Panc1 (cell line): ENCODE results near the gene PAQR4. TPM values are rescaled to one million over a fixed set of nuclear protein-coding genes. Genes with fewer than 3 reads are reported as not detected.

Source experiments
- ATAC-seq: fragments of 200-7000 bp; cut with Tn5 transposase; 2 replicates; pipeline ENCODE4 v1.9.1; 2020; ENCODE audit warnings: mild to moderate bottlenecking, moderate library complexity
- BruUV-seq: library from RNA; stranded (reverse); fragments of 400-500 nt; replicated peaks from 2 replicates; lab custom pipeline; 2021; lab: Mats Ljungman, UMichigan
- CTCF ChIA-PET: fragments of 300-600 bp; sonication (Branson Sonifier 250); formaldehyde crosslinking; loops from one replicate; lab custom pipeline; 2022; ENCODE audit warnings: antibody characterized with exemption; lab: Charles Lee
- POLR2A ChIA-PET: fragments of 300-600 bp; sonication (Branson Sonifier 250); formaldehyde crosslinking; loops from one replicate; lab custom pipeline; 2022; ENCODE audit warnings: antibody characterized with exemption; lab: Charles Lee
- DNase-seq: peaks from one replicate; pipeline ENCODE4 v3.0.0-alpha.2; 2010; ENCODE audit warnings: low read depth, low spot score
- H3K27ac ChIP-seq: 2 replicates; pipeline ENCODE4 v1.5.1; 2011; ENCODE audit warnings: mild to moderate bottlenecking, low read length, inconsistent platforms
- H3K27me3 ChIP-seq: fragments of 200-500 bp; sonication (Bioruptor generic); 2 replicates; pipeline ENCODE4 v1.6.0; 2014; ENCODE audit warnings: low read length, inconsistent platforms; ENCODE audit not compliant: control insufficient read depth, insufficient read depth
- H3K36me3 ChIP-seq: fragments of 200-500 bp; sonication (Bioruptor generic); 2 replicates; pipeline ENCODE4 v1.5.1; 2014; ENCODE audit warnings: inconsistent platforms, mild to moderate bottlenecking, low read length, moderate library complexity; ENCODE audit not compliant: control insufficient read depth, insufficient read depth
- H3K4me1 ChIP-seq: 2 replicates; pipeline ENCODE4 v1.5.1; 2011; ENCODE audit warnings: inconsistent platforms, mild to moderate bottlenecking, low read length, moderate library complexity; ENCODE audit not compliant: control insufficient read depth, insufficient read depth
- H3K4me3 ChIP-seq, 2 experiments: 2 replicates each; pipeline ENCODE4 v1.5.1; 2011 to 2012; ENCODE audit warnings: low read depth in 2 of 2, low read length in 2 of 2, mild to moderate bottlenecking in 2 of 2, inconsistent platforms in 1 of 2, moderate library complexity in 1 of 2
- H3K9me3 ChIP-seq: fragments of 200-500 bp; sonication (Bioruptor generic); 2 replicates; pipeline ENCODE4 v1.5.1; 2014; ENCODE audit warnings: low read depth, mild to moderate bottlenecking, inconsistent platforms, low read length, moderate library complexity; ENCODE audit not compliant: control insufficient read depth, insufficient read depth
- POLR2AphosphoS5 ChIP-seq: IDR thresholded peaks from 2 replicates; pipeline ENCODE4 v1.6.1; 2012; ENCODE audit warnings: mild to moderate bottlenecking, low read depth, low read length, moderate library complexity
- REST ChIP-seq, 2 experiments: IDR thresholded peaks; 2 replicates each; pipeline ENCODE4 v1.6.1; 2011 to 2012; ENCODE audit warnings: low read depth in 2 of 2, control low read depth in 1 of 2, low read length in 1 of 2, mild to moderate bottlenecking in 1 of 2, moderate library complexity in 1 of 2; ENCODE audit not compliant: insufficient read depth in 1 of 2
- SIN3A ChIP-seq: IDR thresholded peaks from 2 replicates; pipeline ENCODE4 v1.6.1; 2012; ENCODE audit warnings: low read depth, mild to moderate bottlenecking, low read length, moderate library complexity, borderline replicate concordance; ENCODE audit not compliant: insufficient read depth
- TCF7L2 ChIP-seq: IDR thresholded peaks from 2 replicates; pipeline ENCODE4 v1.6.1; 2011; ENCODE audit warnings: mild to moderate bottlenecking, low read depth, low read length, inconsistent platforms
- in situ Hi-C: cut with HindIII; loops from 2 replicates; pipeline ENCODE4 v1.10.0; 2016; ENCODE audit warnings: low sequenced_read_pairs, low pct_unique_long_range_greater_than_20kb
- intact Hi-C: fragments of 100-400 bp; cut with micrococcal nuclease; formaldehyde crosslinking; loops from one replicate; pipeline ENCODE4 v1.10.0; 2022; ENCODE audit not compliant: unreplicated experiment
- total RNA-seq: library from RNA; stranded (reverse); gene quantifications from one replicate; pipeline ENCODE4 v1.2.1, GENCODE V29; 2021; ENCODE audit not compliant: unreplicated experiment
- TF ChIP-seq, protein P1 (sequence below): fragments of 450-650 bp; IDR thresholded peaks from 2 replicates; pipeline ENCODE4 v1.5.1; 2017; ENCODE audit warnings: mild to moderate bottlenecking

The PAQR4 gene
- total RNA-seq, 1 experiment from 2014 or later, result 51.8 TPM

DNA sequence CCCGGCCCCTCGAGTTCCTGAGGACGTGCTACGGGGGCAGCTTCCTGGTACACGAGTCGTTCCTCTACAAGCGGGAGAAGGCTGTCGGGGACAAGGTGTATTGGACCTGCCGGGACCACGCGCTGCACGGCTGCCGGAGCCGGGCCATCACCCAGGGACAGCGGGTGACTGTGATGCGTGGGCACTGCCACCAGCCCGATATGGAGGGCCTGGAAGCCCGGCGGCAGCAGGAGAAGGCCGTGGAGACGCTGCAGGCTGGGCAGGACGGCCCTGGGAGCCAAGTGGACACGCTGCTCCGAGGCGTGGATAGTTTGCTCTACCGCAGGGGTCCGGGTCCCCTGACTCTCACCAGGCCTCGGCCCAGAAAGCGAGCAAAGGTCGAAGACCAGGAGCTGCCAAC is 36.0 kb upstream of the PAQR4 start:
- CTCF ChIA-PET, result no interaction called here

GRCh38 chr16:2933701-2934100 is 35.4 kb upstream of the PAQR4 start:
- in situ Hi-C loops (no loop called here), intact Hi-C loops (no loop called here)
- ATAC-seq (no peak), DNase-seq (no peak)
- no peaks in the 10 kb centered on the region for H3K36me3 ChIP-seq
- H3K27me3 ChIP-seq, result no peaks in the 10 kb centered on the region
- TF ChIP-seq REST (IDR thresholded peaks at IDR 0.05; ENCODE audit: insufficient read depth in 1 of 2, low read depth in 2 of 2, low read length in 1 of 2), result no peak
- ChIA-PET POLR2A (no interaction called here), CTCF (no interaction called here)
- no peak overlapping the region for H3K4me3 ChIP-seq
- no peak overlapping the region for H3K27ac ChIP-seq
- BruUV-seq, result no TSS peak
- no peaks in the 10 kb centered on the region for H3K9me3 ChIP-seq
- no peaks in the 10 kb centered on the region for H3K4me1 ChIP-seq

More for the DNA sequence above, 36.0 kb upstream of the PAQR4 start:
- TF ChIP-seq TCF7L2 (no peak), SIN3A (no peak), POLR2AphosphoS5 (no peak), REST (IDR thresholded peaks at IDR 0.05; ENCODE audit: insufficient read depth in 1 of 2, low read depth in 2 of 2, low read length in 1 of 2) (no peak)
- TF ChIP-seq, protein P1, sequence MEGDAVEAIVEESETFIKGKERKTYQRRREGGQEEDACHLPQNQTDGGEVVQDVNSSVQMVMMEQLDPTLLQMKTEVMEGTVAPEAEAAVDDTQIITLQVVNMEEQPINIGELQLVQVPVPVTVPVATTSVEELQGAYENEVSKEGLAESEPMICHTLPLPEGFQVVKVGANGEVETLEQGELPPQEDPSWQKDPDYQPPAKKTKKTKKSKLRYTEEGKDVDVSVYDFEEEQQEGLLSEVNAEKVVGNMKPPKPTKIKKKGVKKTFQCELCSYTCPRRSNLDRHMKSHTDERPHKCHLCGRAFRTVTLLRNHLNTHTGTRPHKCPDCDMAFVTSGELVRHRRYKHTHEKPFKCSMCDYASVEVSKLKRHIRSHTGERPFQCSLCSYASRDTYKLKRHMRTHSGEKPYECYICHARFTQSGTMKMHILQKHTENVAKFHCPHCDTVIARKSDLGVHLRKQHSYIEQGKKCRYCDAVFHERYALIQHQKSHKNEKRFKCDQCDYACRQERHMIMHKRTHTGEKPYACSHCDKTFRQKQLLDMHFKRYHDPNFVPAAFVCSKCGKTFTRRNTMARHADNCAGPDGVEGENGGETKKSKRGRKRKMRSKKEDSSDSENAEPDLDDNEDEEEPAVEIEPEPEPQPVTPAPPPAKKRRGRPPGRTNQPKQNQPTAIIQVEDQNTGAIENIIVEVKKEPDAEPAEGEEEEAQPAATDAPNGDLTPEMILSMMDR, result no peak
- BruUV-seq, result no TSS peak
- no peaks in the 10 kb centered on the region for H3K4me1 ChIP-seq
- intact Hi-C loops, result no loop called here
- no peaks in the 10 kb centered on the region for H3K36me3 ChIP-seq
- no peak overlapping the region for H3K27ac ChIP-seq
- in situ Hi-C loops, result no loop called here
- no peak for DNase-seq
- POLR2A ChIA-PET, result no interaction called here
- H3K9me3 ChIP-seq, result no peaks in the 10 kb centered on the region
- no peaks in the 10 kb centered on the region for H3K27me3 ChIP-seq
- H3K4me3 ChIP-seq, result no peak overlapping the region
- ATAC-seq, result no peak
